PC-3 (cell line): Measurements from ENCODE around the gene GEMIN5. TPM values are rescaled to one million over a fixed set of nuclear protein-coding genes. Genes with fewer than 3 reads are reported as not detected.

ENCODE experiments used
- ATAC-seq: fragments of 200-7000 bp; cut with Tn5 transposase; 2 replicates; pipeline ENCODE4 v1.9.1; 2020; ENCODE audit warnings: mild to moderate bottlenecking, moderate library complexity
- BruUV-seq: library from RNA; stranded (reverse); fragments of 400-500 nt; replicated peaks from 2 replicates; lab custom pipeline; 2021; lab: Mats Ljungman, UMichigan
- CTCF ChIA-PET: fragments of 300-600 bp; sonication (Branson Sonifier 250); formaldehyde crosslinking; loops from one replicate; lab custom pipeline; 2022; ENCODE audit warnings: antibody characterized with exemption; lab: Charles Lee
- POLR2A ChIA-PET: fragments of 300-600 bp; sonication (Branson Sonifier 250); formaldehyde crosslinking; loops from one replicate; lab custom pipeline; 2022; ENCODE audit warnings: antibody characterized with exemption; ENCODE audit not compliant: unreplicated experiment; lab: Charles Lee
- DNase-seq: peaks from one replicate; pipeline ENCODE4 v3.0.0-alpha.2; 2015
- H2AFZ ChIP-seq: fragments of 300-600 bp; sonication (generic); 2 replicates; pipeline ENCODE4 v1.6.0; 2016; ENCODE audit warnings: antibody characterized with exemption, low read length
- H3F3A ChIP-seq: fragments of 300-600 bp; sonication (generic); one replicate; pipeline ENCODE4 v1.6.0; 2017; ENCODE audit warnings: antibody characterized with exemption, low read length, control low read depth, mild to moderate bottlenecking; ENCODE audit not compliant: unreplicated experiment
- H3K27ac ChIP-seq: fragments of 300-600 bp; sonication (generic); 2 replicates; pipeline ENCODE4 v1.5.1; 2016; ENCODE audit warnings: mild to moderate bottlenecking, low read length
- H3K27me3 ChIP-seq: fragments of 300-600 bp; sonication (generic); 2 replicates; pipeline ENCODE4 v1.6.1; 2016; ENCODE audit warnings: low read length, mixed read lengths
- H3K36me3 ChIP-seq: fragments of 300-600 bp; sonication (generic); 2 replicates; pipeline ENCODE4 v1.6.1; 2016; ENCODE audit warnings: low read depth, mixed run types, low read length, mixed read lengths
- H3K4me1 ChIP-seq: fragments of 300-600 bp; sonication (generic); 2 replicates; pipeline ENCODE4 v1.5.1; 2016; ENCODE audit warnings: low read length; ENCODE audit not compliant: insufficient read depth
- H3K4me2 ChIP-seq: fragments of 300-600 bp; sonication (generic); 2 replicates; pipeline ENCODE4 v1.6.0; 2016; ENCODE audit warnings: low read length
- H3K4me3 ChIP-seq: fragments of 300-600 bp; sonication (generic); 2 replicates; pipeline ENCODE4 v1.5.1; 2016; ENCODE audit warnings: mild to moderate bottlenecking, low read length, mixed read lengths
- H3K79me2 ChIP-seq: fragments of 300-600 bp; sonication (generic); 2 replicates; pipeline ENCODE4 v1.6.1; 2017; ENCODE audit warnings: low read length, mixed read lengths
- H3K9ac ChIP-seq: fragments of 300-600 bp; sonication (generic); 2 replicates; pipeline ENCODE4 v1.6.0; 2016; ENCODE audit warnings: mild to moderate bottlenecking, low read length
- H3K9me2 ChIP-seq: fragments of 300-600 bp; sonication (generic); replicated peaks from 2 replicates; pipeline ENCODE4 v1.6.1; 2016; ENCODE audit warnings: mixed run types, low read length, mixed read lengths
- H3K9me3 ChIP-seq: fragments of 300-600 bp; sonication (generic); 2 replicates; pipeline ENCODE4 v1.6.1; 2016; ENCODE audit warnings: low read length, mixed read lengths
- H4K20me1 ChIP-seq: fragments of 300-600 bp; sonication (generic); 2 replicates; pipeline ENCODE4 v1.6.1; 2016; ENCODE audit warnings: low read length, mixed read lengths
- CTCF ChIP-seq: fragments of 300-600 bp; sonication (generic); conservative IDR thresholded peaks from 2 replicates; pipeline ENCODE4 v1.5.1; 2017; ENCODE audit warnings: antibody characterized with exemption, low read depth, mild to moderate bottlenecking, low read length
- EZH2 ChIP-seq: fragments of 300-600 bp; sonication (generic); IDR thresholded peaks from one replicate; pipeline ENCODE4 v1.6.1; 2017; ENCODE audit warnings: antibody characterized with exemption, mild to moderate bottlenecking, low read length; ENCODE audit not compliant: unreplicated experiment
- EZH2phosphoT487 ChIP-seq: fragments of 300-600 bp; sonication (generic); IDR thresholded peaks from 2 replicates; pipeline ENCODE4 v1.6.1; 2018; ENCODE audit warnings: mild to moderate bottlenecking, antibody characterized with exemption, low read length, borderline replicate concordance
- intact Hi-C: fragments of 100-400 bp; cut with micrococcal nuclease; formaldehyde crosslinking; loops from 2 replicates; pipeline ENCODE4 v1.9.0; 2023
- total RNA-seq: library from RNA; depleted of rRNA; stranded (reverse); fragments of >200 nt; gene quantifications from 2 replicates; pipeline ENCODE4 v1.2.3, GENCODE V29; 2014

The GEMIN5 gene
- total RNA-seq, 1 experiment from 2014 or later = 19.8 TPM

DNA sequence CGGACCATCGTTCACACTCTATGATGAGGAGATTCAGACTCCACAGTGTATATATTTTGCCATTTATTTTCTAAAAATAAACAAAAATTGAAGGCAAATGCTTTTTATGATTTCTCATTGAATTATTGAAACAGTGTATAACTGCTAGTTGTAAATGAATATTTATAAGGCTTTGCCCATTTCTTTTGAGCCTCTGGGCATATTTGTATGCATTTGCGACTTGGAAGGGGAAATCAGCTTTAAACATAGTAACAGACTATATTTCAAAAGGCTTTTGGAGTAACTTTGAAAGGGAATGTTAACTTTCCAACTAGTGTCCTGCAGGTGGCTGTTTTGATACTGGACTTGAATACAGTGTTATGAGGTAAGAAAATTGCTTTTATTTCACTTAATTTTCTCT, 28.9 kb upstream of the GEMIN5 start:
- H3K27ac ChIP-seq = no peak overlapping the region
- H3K9me2 ChIP-seq = no peaks in the 10 kb centered on the region
- no peak overlapping the region for H2AFZ ChIP-seq
- CTCF ChIA-PET = no interaction called here
- intact Hi-C loops = loop anchor here (2.0 kb wide), 1 partner anchor 22 kb away; no protein-coding TSS in a partner anchor
- no peak for ATAC-seq
- no peaks in the 10 kb centered on the region for H4K20me1 ChIP-seq
- H3K9me3 ChIP-seq = no peaks in the 10 kb centered on the region
- no peak overlapping the region for H3K4me3 ChIP-seq
- peaks cover 18% of the 10 kb centered on the region for H3K4me1 ChIP-seq
- POLR2A ChIA-PET = no interaction called here
- TF ChIP-seq EZH2phosphoT487 (no peak), EZH2 (no peak), CTCF (no peak)
- H3K79me2 ChIP-seq = peaks cover 12% of the 10 kb centered on the region
- H3K36me3 ChIP-seq = peaks cover 3% of the 10 kb centered on the region; the same call in 1 of the 2 replicates
- H3F3A ChIP-seq = peaks cover 3% of the 10 kb centered on the region
- no peak overlapping the region for H3K9ac ChIP-seq
- H3K27me3 ChIP-seq = no peaks in the 10 kb centered on the region
- DNase-seq = no peak
- no TSS peak for BruUV-seq
- no peak overlapping the region for H3K4me2 ChIP-seq

- BruUV-seq = no TSS peak
- TF ChIP-seq EZH2 = no peak
- TF ChIP-seq EZH2phosphoT487 = no peak
- TF ChIP-seq CTCF = no peak
- Histone ChIP-seq H3K4me3 (no peak overlapping the region), H3K27ac (no peak overlapping the region), H4K20me1 (no peaks in the 10 kb centered on the region), H3K4me2 (no peak overlapping the region), H3F3A (peaks cover 3% of the 10 kb centered on the region), H3K4me1 (peaks cover 24% of the 10 kb centered on the region), H3K9me2 (no peaks in the 10 kb centered on the region), H3K79me2 (peaks cover 12% of the 10 kb centered on the region), H3K27me3 (no peaks in the 10 kb centered on the region), H3K9ac (no peak overlapping the region), H2AFZ (no peak overlapping the region), H3K36me3 (peaks cover 9% of the 10 kb centered on the region; the same call in 1 of the 2 replicates), H3K9me3 (no peaks in the 10 kb centered on the region)
- CTCF ChIA-PET = no interaction called here
- ATAC-seq (no peak), DNase-seq (no peak)
- intact Hi-C loops = loop anchor here (2.0 kb wide), 1 partner anchor 21 kb away; no protein-coding TSS in a partner anchor
- POLR2A ChIA-PET = no interaction called here
Observed at GRCh38 chr5:154966081-154966841, 28.2 kb upstream of the GEMIN5 start.

- no peaks in the 10 kb centered on the region for H4K20me1 ChIP-seq
- peaks cover 3% of the 10 kb centered on the region for H3F3A ChIP-seq
- DNase-seq (peak; percentile 88), ATAC-seq (peak; percentile 94)
- no peak overlapping the region for H3K4me3 ChIP-seq
- H3K4me2 ChIP-seq = peak overlapping the region; percentile 35; the same call in 1 of the 2 replicates
- H3K79me2 ChIP-seq = peaks cover 12% of the 10 kb centered on the region
- no peaks in the 10 kb centered on the region for H3K9me2 ChIP-seq
- peak overlapping the region; percentile 92 for H3K27ac ChIP-seq
- ChIA-PET CTCF (interaction anchor here (0.7 kb wide), 1 partner anchor 21 kb away, joined by 4 read pairs; no protein-coding TSS in a partner anchor), POLR2A (interaction anchor here (0.6 kb wide), 1 partner anchor 26 kb away, joined by 3 read pairs; no protein-coding TSS in a partner anchor)
- intact Hi-C loops = no loop called here
- H3K9ac ChIP-seq = peak overlapping the region; percentile 39; the same call in 1 of the 2 replicates
- no peak for TF ChIP-seq EZH2
- TF ChIP-seq CTCF = no peak
- no peak for TF ChIP-seq EZH2phosphoT487
- H2AFZ ChIP-seq = no peak overlapping the region
- H3K9me3 ChIP-seq = no peaks in the 10 kb centered on the region
- peaks cover 24% of the 10 kb centered on the region for H3K4me1 ChIP-seq
- H3K27me3 ChIP-seq = no peaks in the 10 kb centered on the region
- BruUV-seq = no TSS peak
- peaks cover 16% of the 10 kb centered on the region; the same call in 1 of the 2 replicates for H3K36me3 ChIP-seq
Observed at GRCh38 chr5:154962494-154962893, 24.5 kb upstream of the GEMIN5 start.
